GM12873 (cell line): ENCODE measurements around the gene NPFF.

Experiments
- CTCF ChIP-seq: IDR thresholded peaks from 2 replicates; pipeline ENCODE4 v1.5.1; 2012; ENCODE audit warnings: low read depth, mild to moderate bottlenecking, moderate library complexity, low read length, control low read depth; ENCODE audit not compliant: insufficient read depth; ENCODE audit errors: missing control alignments

The NPFF gene

GRCh38 chr12:53489242-53489864 is 17.9 kb downstream of the NPFF start:
- TF ChIP-seq CTCF = no peak

GRCh38 chr12:53486736-53487487 is 20.4 kb downstream of the NPFF start:
- TF ChIP-seq CTCF = no peak

GRCh38 chr12:53485955-53486735 is 21.1 kb downstream of the NPFF start:
- TF ChIP-seq CTCF = no peak

- TF ChIP-seq CTCF = no peak
Measured at GRCh38 chr12:53484686-53485575, 22.4 kb downstream of the NPFF start.

GRCh38 chr12:53483979-53484377 is 23.3 kb downstream of the NPFF start:
- no peak for TF ChIP-seq CTCF

GRCh38 chr12:53483225-53483978 is 23.9 kb downstream of the NPFF start:
- no peak for TF ChIP-seq CTCF
